Vagina (tissue), 2 donors: ENCODE measurements around the gene GFAP. TPM values are rescaled to one million over a fixed set of nuclear protein-coding genes. Genes with fewer than 3 reads are reported as not detected.

Experiments
- DNase-seq, 2 donors: peaks; one replicate each; pipeline ENCODE4 v3.0.0-alpha.2; 2017; ENCODE audit errors: extremely low spot score in 2 of 2
- H3K27ac ChIP-seq: fragments of 200-600 bp; sonication (generic); one replicate; pipeline ENCODE4 v1.5.1; 2019
- H3K27me3 ChIP-seq: fragments of 200-600 bp; sonication (generic); one replicate; pipeline ENCODE4 v1.5.1; 2019
- H3K36me3 ChIP-seq, 2 donors: fragments of 200-600 bp; sonication (generic); one replicate each; pipeline ENCODE4 v1.5.1; 2017 to 2019
- H3K4me1 ChIP-seq: fragments of 200-600 bp; sonication (generic); one replicate; pipeline ENCODE4 v1.5.1; 2019
- H3K4me3 ChIP-seq, 2 donors: fragments of 200-600 bp; sonication (generic); 1 replicate in 1 of 2; 2 replicates in 1 of 2; pipeline ENCODE4 v1.5.1; 2016 to 2019
- H3K9me3 ChIP-seq: fragments of 200-600 bp; sonication (generic); one replicate; pipeline ENCODE4 v1.5.1; 2019
- POLR2A ChIP-seq, 2 donors: fragments of 450-650 bp; IDR thresholded peaks; one replicate each; pipeline ENCODE4 v1.6.1; 2017; ENCODE audit warnings: antibody characterized with exemption in 2 of 2, mild to moderate bottlenecking in 2 of 2, moderate library complexity in 2 of 2
- POLR2AphosphoS5 ChIP-seq, 2 donors: sonication (generic); formaldehyde crosslinking; IDR thresholded peaks; one replicate each; pipeline ENCODE4 v1.9.0; 2017; ENCODE audit warnings: antibody characterized with exemption in 2 of 2, mild to moderate bottlenecking in 2 of 2, low read depth in 1 of 2; ENCODE audit not compliant: insufficient read depth in 1 of 2
- intact Hi-C: fragments of 100-400 bp; cut with DNase I; formaldehyde crosslinking; loops from one replicate; pipeline ENCODE4 v1.15.1; 2023
- total RNA-seq: library from RNA; depleted of rRNA; stranded (reverse); fragments of >200 nt; gene quantifications from one replicate; pipeline ENCODE4 v1.2.3, GENCODE V29; 2016
- TF ChIP-seq, protein P1 (sequence below), 3 experiments: fragments of 450-650 bp in 2 of 3; fragments of 200-600 bp in 1 of 3; sonication (generic) in 1 of 3; IDR thresholded peaks; one replicate each; pipeline ENCODE4 v1.5.1; 2017 to 2019; ENCODE audit warnings: antibody characterized with exemption in 3 of 3, mild to moderate bottlenecking in 2 of 3, moderate library complexity in 2 of 3

GFAP gene
- total RNA-seq, 1 donor from 2014 or later = not detected

DNA sequence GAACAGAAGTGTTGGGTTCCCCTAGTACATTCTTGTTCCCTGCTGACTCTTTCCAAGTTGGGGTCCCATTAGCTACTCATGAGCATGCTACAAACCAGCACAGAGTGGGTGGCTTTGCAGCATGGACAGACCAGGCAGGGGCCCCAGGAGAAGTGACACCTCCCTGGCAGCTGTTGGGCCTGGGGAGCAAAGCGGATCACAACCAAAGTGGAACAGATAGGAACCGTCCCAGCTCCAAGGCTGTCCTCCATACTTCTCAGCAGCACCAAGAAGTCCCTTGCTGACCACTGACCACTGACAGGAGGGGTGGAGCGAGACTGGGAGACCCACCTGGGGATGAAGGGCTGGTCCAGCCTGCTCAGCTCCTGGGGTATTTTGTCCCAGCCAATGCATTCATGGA, 12.4 kb upstream of the GFAP start:
- Histone ChIP-seq H3K4me1 (no peaks in the 10 kb centered on the region), H3K27me3 (no peaks in the 10 kb centered on the region), H3K9me3 (no peaks in the 10 kb centered on the region), H3K4me3 (no peak overlapping the region), H3K27ac (no peak overlapping the region), H3K36me3 (no peaks in the 10 kb centered on the region)
- no peak for DNase-seq
- intact Hi-C loops = loop anchor here (10.0 kb wide), 1 partner anchor 267 kb away; no protein-coding TSS in a partner anchor
- TF ChIP-seq, protein P1, sequence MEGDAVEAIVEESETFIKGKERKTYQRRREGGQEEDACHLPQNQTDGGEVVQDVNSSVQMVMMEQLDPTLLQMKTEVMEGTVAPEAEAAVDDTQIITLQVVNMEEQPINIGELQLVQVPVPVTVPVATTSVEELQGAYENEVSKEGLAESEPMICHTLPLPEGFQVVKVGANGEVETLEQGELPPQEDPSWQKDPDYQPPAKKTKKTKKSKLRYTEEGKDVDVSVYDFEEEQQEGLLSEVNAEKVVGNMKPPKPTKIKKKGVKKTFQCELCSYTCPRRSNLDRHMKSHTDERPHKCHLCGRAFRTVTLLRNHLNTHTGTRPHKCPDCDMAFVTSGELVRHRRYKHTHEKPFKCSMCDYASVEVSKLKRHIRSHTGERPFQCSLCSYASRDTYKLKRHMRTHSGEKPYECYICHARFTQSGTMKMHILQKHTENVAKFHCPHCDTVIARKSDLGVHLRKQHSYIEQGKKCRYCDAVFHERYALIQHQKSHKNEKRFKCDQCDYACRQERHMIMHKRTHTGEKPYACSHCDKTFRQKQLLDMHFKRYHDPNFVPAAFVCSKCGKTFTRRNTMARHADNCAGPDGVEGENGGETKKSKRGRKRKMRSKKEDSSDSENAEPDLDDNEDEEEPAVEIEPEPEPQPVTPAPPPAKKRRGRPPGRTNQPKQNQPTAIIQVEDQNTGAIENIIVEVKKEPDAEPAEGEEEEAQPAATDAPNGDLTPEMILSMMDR (IDR thresholded peaks at IDR 0.05) = no peak
- no peak for TF ChIP-seq POLR2A (IDR thresholded peaks at IDR 0.05)
- TF ChIP-seq POLR2AphosphoS5 (IDR thresholded peaks at IDR 0.05; ENCODE audit: insufficient read depth in 1 of 2, low read depth in 1 of 2) = no peak

DNA sequence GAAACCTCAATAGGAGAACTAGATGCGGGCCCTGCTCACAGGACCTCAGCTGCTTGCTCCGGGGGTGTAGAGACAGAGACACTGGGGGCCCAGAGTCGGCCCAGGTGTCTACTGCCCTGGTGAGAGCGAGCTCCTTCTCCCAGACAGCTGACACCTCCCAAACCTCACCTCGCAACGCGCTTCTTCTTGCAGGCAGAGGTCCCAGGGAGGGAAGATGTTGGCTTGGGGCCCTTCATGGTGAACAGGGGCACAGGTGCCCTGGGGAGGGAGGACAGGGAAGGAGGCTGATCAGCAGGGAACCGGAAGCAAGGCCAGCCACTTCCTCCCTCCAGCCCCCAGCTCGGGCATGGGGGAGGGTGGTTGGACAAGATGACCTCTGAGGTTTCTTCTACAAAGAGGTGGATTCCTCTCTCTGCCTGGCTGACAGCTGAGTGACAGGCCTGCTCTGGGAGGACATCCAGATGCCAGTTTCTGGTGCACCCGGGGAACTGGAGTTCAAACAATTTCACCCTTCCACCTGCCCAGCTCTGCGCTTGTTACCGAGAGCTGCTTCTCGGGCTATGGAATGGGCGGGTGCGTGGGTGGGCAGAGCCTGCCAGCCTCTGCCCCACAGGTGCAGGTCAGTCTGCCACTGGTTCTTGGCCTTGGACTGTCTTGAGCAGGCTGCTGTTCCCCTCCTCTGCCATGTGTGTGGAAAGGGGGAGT, 11.7 kb upstream of the GFAP start:
- Histone ChIP-seq H3K36me3 (no peaks in the 10 kb centered on the region), H3K9me3 (no peaks in the 10 kb centered on the region), H3K27ac (no peak overlapping the region), H3K4me3 (no peak overlapping the region), H3K27me3 (no peaks in the 10 kb centered on the region), H3K4me1 (no peaks in the 10 kb centered on the region)
- TF ChIP-seq POLR2A (IDR thresholded peaks at IDR 0.05) = no peak
- TF ChIP-seq POLR2AphosphoS5 (IDR thresholded peaks at IDR 0.05; ENCODE audit: insufficient read depth in 1 of 2, low read depth in 1 of 2) = no peak
- TF ChIP-seq, protein P1 (IDR thresholded peaks at IDR 0.05) = no peak
- no peak for DNase-seq
- intact Hi-C loops = loop anchor here (10.0 kb wide), 1 partner anchor 268 kb away; no protein-coding TSS in a partner anchor

DNA sequence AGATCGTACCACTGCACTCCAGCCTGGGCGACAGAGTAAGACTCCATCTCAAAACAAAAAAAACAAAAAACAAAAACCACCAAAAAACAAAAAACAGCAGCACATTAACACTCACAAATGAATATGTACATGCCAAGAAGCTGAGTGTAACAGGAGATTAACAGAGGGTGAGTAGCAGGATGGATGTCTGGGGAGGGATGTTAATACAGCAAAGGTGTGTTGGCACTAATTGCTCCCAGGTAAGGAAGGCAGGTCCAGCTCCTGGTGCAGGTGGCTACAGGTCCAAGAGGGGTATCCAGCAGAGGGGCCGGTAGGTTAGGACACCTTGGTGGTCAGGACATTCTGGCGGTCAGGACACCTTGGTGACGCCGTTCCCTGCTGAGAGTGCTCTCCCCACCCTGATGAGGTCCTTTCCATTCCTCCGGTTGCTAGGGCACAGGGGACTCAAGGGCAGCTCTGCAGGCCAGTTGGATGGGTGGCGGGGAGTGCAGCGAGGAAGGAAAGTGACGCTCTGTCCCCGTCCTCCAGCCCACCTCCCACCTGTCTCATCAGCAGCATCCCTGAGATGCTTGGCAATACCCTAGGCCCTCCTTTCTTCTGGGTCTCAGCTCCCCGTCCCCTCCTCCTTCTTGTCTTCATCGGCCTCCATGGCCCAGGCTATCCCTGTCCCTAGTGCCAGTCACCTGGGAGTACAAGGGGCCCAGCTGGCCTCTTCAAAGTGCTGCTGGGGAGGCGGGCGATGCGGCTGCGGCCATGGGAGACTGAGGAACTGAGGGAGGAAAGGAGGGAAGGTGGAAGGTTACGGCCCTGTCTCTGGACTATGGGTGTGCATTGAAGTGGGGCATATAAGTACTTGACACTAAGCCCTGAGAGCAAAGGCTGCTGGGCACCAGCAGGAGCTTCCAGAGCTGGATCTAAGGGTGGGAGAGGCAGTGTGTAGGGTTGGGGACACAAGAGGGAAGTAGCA, 10.7 kb upstream of the GFAP start:
- DNase-seq = no peak
- Histone ChIP-seq H3K9me3 (no peaks in the 10 kb centered on the region), H3K27me3 (no peaks in the 10 kb centered on the region), H3K4me1 (no peaks in the 10 kb centered on the region), H3K27ac (no peak overlapping the region), H3K4me3 (no peak overlapping the region), H3K36me3 (no peaks in the 10 kb centered on the region)
- intact Hi-C loops = loop anchor here (10.0 kb wide), 1 partner anchor 269 kb away; no protein-coding TSS in a partner anchor
- TF ChIP-seq POLR2AphosphoS5 (IDR thresholded peaks at IDR 0.05; ENCODE audit: insufficient read depth in 1 of 2, low read depth in 1 of 2) = no peak
- TF ChIP-seq, protein P1 (IDR thresholded peaks at IDR 0.05) = no peak
- no peak for TF ChIP-seq POLR2A (IDR thresholded peaks at IDR 0.05)

DNA sequence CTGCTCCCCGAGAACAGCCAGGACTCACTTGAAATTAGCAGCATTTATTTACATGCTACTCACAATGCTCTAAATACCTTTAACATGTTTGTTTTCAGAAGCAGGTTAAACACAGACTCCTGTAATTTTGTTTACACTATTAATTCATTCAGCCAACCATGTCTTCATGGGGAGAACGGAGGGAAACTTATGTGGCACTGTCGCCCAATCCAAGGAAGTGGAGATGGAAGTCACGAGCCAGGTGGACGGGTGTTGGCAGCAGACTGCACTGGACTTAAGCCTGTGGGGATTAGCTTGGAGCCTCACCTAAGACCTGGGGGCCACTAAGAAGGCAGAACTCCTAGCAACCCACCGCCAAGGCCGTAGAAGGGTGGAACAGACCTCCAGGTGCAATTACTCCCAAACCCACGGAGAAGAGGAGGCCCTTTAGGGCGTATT, 8.8 kb upstream of the GFAP start:
- no peak for DNase-seq
- no peaks in the 10 kb centered on the region for H3K9me3 ChIP-seq
- H3K27ac ChIP-seq = no peak overlapping the region
- H3K27me3 ChIP-seq = no peaks in the 10 kb centered on the region
- intact Hi-C loops = loop anchor here (10.0 kb wide), 1 partner anchor 271 kb away; no protein-coding TSS in a partner anchor
- no peaks in the 10 kb centered on the region for H3K4me1 ChIP-seq
- H3K4me3 ChIP-seq = no peak overlapping the region
- TF ChIP-seq POLR2AphosphoS5 (IDR thresholded peaks at IDR 0.05; ENCODE audit: insufficient read depth in 1 of 2, low read depth in 1 of 2) (no peak), POLR2A (IDR thresholded peaks at IDR 0.05) (no peak)
- TF ChIP-seq, protein P1 (IDR thresholded peaks at IDR 0.05) = no peak
- no peaks in the 10 kb centered on the region for H3K36me3 ChIP-seq
